ACC112 (cell line): ENCODE data around the gene SFXN5.

ENCODE experiments used
- H2AFZ ChIP-seq: fragments of 200-600 bp; sonication (generic); one replicate; pipeline ENCODE4 v1.6.0; 2017; ENCODE audit warnings: antibody characterized with exemption, low read length; ENCODE audit not compliant: unreplicated experiment
- H3K27ac ChIP-seq: fragments of 200-600 bp; sonication (generic); 2 replicates; pipeline ENCODE4 v1.5.1; 2014; ENCODE audit warnings: low read depth, mild to moderate bottlenecking, antibody characterized with exemption, low read length, moderate library complexity
- H3K27me3 ChIP-seq: fragments of 200-600 bp; sonication (generic); 2 replicates; pipeline ENCODE4 v1.6.1; 2014; ENCODE audit warnings: mild to moderate bottlenecking, antibody characterized with exemption, low read length, moderate library complexity, mixed read lengths; ENCODE audit not compliant: insufficient read depth
- H3K36me3 ChIP-seq: fragments of 200-600 bp; sonication (generic); 2 replicates; pipeline ENCODE4 v1.6.1; 2016; ENCODE audit warnings: mild to moderate bottlenecking, antibody characterized with exemption, low read length, moderate library complexity, mixed read lengths; ENCODE audit not compliant: insufficient read depth
- H3K4me1 ChIP-seq: fragments of 200-600 bp; sonication (generic); one replicate; pipeline ENCODE4 v1.6.1; 2016; ENCODE audit warnings: low read length, mixed read lengths; ENCODE audit not compliant: insufficient read depth, unreplicated experiment, control insufficient read depth
- H3K4me3 ChIP-seq: fragments of 200-600 bp; sonication (generic); 2 replicates; pipeline ENCODE4 v1.5.1; 2014; ENCODE audit warnings: mild to moderate bottlenecking, low read depth, low read length
- H3K79me2 ChIP-seq: fragments of 200-600 bp; sonication (generic); one replicate; pipeline ENCODE4 v1.6.0; 2016; ENCODE audit warnings: low read length; ENCODE audit not compliant: control insufficient read depth, unreplicated experiment, insufficient read depth

SFXN5 gene

GRCh38 chr2:72996117-72996502 lies 75.4 kb downstream of the SFXN5 start:
- no peak overlapping the region for H3K27ac ChIP-seq
- H3K4me1 ChIP-seq, result peaks cover 14% of the 10 kb centered on the region
- no peaks in the 10 kb centered on the region for H3K79me2 ChIP-seq
- no peak overlapping the region for H3K4me3 ChIP-seq
- no peak overlapping the region for H2AFZ ChIP-seq
- no peaks in the 10 kb centered on the region for H3K27me3 ChIP-seq
- H3K36me3 ChIP-seq, result no peaks in the 10 kb centered on the region

- H3K79me2 ChIP-seq, result no peaks in the 10 kb centered on the region
- no peaks in the 10 kb centered on the region for H3K27me3 ChIP-seq
- no peak overlapping the region for H3K27ac ChIP-seq
- no peak overlapping the region for H2AFZ ChIP-seq
- H3K36me3 ChIP-seq, result no peaks in the 10 kb centered on the region
- peaks cover 10% of the 10 kb centered on the region for H3K4me1 ChIP-seq
- no peak overlapping the region for H3K4me3 ChIP-seq
Observed at GRCh38 chr2:72995430-72996116, 75.9 kb downstream of the SFXN5 start.

GRCh38 chr2:72994991-72995380 lies 76.5 kb downstream of the SFXN5 start:
- no peak overlapping the region for H3K4me3 ChIP-seq
- H3K4me1 ChIP-seq, result peaks cover 4% of the 10 kb centered on the region
- no peaks in the 10 kb centered on the region for H3K27me3 ChIP-seq
- no peak overlapping the region for H3K27ac ChIP-seq
- no peak overlapping the region for H2AFZ ChIP-seq
- no peaks in the 10 kb centered on the region for H3K79me2 ChIP-seq
- H3K36me3 ChIP-seq, result no peaks in the 10 kb centered on the region

GRCh38 chr2:72994282-72994990 lies 77.1 kb downstream of the SFXN5 start:
- Histone ChIP-seq H2AFZ (no peak overlapping the region), H3K79me2 (no peaks in the 10 kb centered on the region), H3K27ac (no peak overlapping the region), H3K36me3 (no peaks in the 10 kb centered on the region), H3K27me3 (no peaks in the 10 kb centered on the region), H3K4me3 (no peak overlapping the region), H3K4me1 (no peaks in the 10 kb centered on the region)

DNA sequence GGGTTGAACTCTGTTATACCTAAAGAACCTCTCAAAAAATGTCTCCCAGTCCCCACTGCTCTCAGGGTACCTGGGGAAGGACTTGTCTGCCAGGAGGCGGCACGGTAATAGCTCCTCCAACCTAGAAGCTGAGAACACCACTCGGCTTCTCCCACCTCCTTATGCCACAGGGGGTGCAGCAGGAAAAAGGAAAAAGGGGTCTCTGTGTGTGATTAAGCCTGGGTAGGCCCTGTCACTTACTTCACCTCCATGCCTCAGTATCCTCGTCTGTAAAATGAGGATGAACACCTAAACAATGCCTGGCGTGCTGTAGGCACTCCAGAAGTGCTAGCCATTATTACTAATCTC lies 77.6 kb downstream of the SFXN5 start:
- Histone ChIP-seq H3K79me2 (no peaks in the 10 kb centered on the region), H3K4me1 (no peaks in the 10 kb centered on the region), H3K36me3 (no peaks in the 10 kb centered on the region), H2AFZ (no peak overlapping the region), H3K27ac (no peak overlapping the region), H3K4me3 (no peak overlapping the region), H3K27me3 (no peaks in the 10 kb centered on the region)

DNA sequence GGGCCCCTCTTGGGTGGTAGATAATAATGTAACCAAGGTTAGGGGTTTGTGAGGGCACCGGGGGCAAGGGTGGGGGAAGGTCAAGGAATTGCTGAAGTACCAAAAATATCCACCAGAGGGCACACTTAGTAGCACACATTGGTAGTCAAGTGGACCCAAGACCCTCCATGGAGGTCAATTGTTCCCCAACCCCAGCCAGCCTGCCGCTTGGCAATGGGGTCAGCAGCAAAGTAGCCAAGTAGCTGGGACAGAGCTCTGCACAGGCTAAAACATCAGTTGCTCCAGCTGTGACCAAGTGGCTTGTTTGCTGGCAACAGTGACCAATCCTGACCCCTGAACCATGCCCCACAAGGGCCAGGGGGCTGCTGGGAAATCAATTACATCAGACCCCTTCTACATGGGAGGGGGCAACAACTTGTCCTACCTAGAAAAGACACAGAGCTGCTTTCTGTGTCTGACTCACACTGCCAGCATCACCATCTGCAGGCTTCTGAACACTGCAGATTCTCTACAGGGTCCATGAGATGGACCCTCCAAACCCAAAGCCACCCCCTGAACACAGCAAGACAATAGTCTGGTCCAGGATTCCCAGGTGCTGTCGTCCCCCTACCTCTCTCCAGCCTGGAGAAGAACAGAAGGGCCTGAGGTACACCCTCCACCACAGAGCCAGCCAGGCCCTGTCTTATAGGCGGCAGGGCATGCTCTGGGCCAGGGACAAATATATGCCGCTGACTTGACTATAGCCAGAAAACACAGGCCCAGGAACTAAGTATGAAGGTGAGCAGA lies 78.2 kb downstream of the SFXN5 start:
- Histone ChIP-seq H2AFZ (no peak overlapping the region), H3K27ac (no peak overlapping the region), H3K79me2 (no peaks in the 10 kb centered on the region), H3K4me3 (no peak overlapping the region), H3K27me3 (no peaks in the 10 kb centered on the region), H3K4me1 (no peaks in the 10 kb centered on the region), H3K36me3 (no peaks in the 10 kb centered on the region)

DNA sequence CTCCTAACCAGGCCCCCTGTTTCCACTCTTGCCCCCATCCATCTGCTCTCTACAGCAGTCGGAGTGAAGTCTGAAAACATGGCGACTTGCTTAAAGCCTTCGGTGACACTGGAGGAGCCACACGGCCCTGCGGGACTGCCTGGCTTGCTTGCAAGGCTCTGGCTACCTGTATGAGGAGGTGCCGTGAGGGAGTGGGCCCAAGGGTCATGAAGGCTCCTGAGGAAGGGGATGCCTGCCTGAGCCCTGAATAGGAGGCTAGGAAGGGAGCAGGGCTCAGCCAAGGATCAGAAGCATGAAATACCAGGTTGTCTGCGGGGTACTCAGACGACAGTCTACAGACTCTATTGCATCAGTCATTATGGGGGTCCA lies 78.8 kb downstream of the SFXN5 start:
- Histone ChIP-seq H3K4me1 (no peaks in the 10 kb centered on the region), H3K4me3 (no peak overlapping the region), H3K27ac (no peak overlapping the region), H3K36me3 (no peaks in the 10 kb centered on the region), H3K27me3 (no peaks in the 10 kb centered on the region), H3K79me2 (no peaks in the 10 kb centered on the region), H2AFZ (no peak overlapping the region)

DNA sequence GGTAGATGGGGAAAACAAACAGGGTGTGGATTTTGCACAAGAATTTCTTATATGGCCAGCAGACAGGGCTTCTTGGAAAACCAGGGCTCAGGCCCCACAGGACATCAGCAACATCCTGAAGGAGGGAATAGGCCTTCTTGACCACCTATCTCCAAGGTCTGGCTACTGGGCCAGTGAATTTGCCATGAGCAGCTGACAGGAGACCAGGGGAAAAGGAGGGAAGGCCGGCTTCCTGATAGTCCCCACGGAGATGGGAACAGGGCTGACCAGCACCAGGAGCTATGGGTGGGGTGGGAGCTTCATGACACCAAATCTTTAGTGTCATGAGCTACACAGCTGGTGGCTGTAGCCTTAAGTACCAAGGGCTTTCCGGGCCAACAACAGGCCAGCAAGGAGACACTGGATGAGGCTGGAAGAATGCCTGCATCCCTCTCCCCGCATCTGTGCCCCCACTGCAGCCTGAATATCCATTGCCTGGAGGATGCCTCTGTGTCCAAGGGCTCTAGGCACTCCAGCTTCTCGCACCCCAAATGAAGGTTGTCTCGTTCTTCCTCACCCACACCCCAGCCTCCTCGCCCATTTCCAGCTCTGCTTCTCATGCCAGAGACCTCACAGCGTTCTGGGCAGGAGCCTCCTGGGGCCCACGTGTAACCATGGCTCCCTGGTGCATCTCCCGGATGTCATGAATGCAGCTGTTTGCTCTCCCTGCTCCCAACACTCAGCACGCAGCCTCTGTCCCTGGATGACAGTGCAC lies 79.4 kb downstream of the SFXN5 start:
- H3K4me1 ChIP-seq, result no peaks in the 10 kb centered on the region
- H3K36me3 ChIP-seq, result no peaks in the 10 kb centered on the region
- H3K27ac ChIP-seq, result no peak overlapping the region
- no peak overlapping the region for H3K4me3 ChIP-seq
- H3K27me3 ChIP-seq, result no peaks in the 10 kb centered on the region
- no peaks in the 10 kb centered on the region for H3K79me2 ChIP-seq
- H2AFZ ChIP-seq, result no peak overlapping the region

GRCh38 chr2:72991439-72991725 lies 80.1 kb downstream of the SFXN5 start:
- Histone ChIP-seq H3K4me1 (no peaks in the 10 kb centered on the region), H3K36me3 (no peaks in the 10 kb centered on the region), H3K27ac (no peak overlapping the region), H3K79me2 (no peaks in the 10 kb centered on the region), H2AFZ (no peak overlapping the region), H3K27me3 (no peaks in the 10 kb centered on the region), H3K4me3 (no peak overlapping the region)

DNA sequence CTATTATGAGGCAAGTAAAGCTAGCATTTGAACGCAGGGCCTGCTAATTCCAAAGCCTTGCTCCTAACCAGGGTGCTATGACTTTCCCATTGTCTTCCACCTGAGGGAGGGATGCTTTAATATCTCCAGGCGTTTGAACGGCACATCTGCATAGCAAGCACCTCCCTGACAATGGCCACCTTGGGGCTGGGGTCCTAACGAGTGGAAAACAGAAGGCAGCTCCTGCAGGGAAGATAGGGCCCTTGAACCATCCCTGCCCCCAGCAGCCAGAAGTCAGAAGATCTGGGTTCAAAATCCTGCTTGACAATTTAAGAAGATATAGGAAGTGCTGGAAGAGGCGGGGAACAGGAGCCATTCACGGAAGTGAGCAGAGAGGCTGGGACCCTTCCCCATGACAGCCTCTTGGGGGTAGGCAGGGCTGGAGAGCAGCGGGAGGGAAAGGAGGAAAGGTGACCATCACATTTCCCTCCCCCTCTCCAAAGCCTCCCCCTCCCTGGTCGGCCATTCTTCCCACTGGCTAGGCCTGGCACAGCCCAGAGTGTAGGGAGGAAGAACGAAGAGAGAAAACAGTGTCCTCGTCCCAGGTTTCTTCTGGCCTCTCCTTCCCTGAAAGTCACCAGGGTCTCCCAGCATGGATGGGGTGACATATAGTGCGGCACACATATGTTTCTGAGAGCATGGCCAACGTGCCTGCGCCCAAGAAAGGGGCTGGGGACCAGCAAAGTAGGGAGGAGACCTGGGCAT lies 80.6 kb downstream of the SFXN5 start:
- Histone ChIP-seq H3K4me3 (no peak overlapping the region), H3K27me3 (no peaks in the 10 kb centered on the region), H2AFZ (no peak overlapping the region), H3K36me3 (no peaks in the 10 kb centered on the region), H3K4me1 (no peaks in the 10 kb centered on the region), H3K79me2 (no peaks in the 10 kb centered on the region), H3K27ac (no peak overlapping the region)
